Neural cell (in vitro differentiated cells): ENCODE results near the gene SLC22A3.

Experiments used
- CTCF ChIP-seq: fragments of 450-650 bp; IDR thresholded peaks from 2 replicates; pipeline ENCODE4 v1.5.1; 2014; ENCODE audit warnings: antibody characterized with exemption, mild to moderate bottlenecking, moderate library complexity; ENCODE audit not compliant: poor library complexity, severe bottlenecking
- POLR2AphosphoS5 ChIP-seq: IDR thresholded peaks from 2 replicates; pipeline ENCODE4 v1.6.1; 2012
- RAD21 ChIP-seq: fragments of 450-650 bp; conservative IDR thresholded peaks from 2 replicates; pipeline ENCODE4 v1.6.1; 2014; ENCODE audit warnings: antibody characterized with exemption, mild to moderate bottlenecking, moderate library complexity

DNA sequence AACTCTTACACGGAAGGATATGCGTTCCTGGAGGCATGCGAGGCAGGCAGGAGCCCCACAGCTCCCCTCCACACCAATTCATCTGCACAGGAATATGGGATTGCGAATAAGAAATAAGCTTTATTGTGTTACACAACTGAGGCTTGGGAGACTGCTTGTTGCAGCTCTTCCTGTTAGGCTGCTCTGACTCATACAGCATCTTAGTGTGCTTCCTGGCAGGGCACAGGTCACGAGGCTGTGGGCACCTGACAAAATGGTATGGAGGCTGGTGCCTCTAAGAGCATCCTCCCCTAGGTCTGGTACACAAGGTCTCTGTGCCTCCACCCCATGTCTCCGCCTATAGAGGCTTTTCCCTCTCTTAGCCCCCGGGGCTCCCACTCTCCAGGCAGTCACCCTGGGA is 6.8 kb downstream of the SLC22A3 start:
- no peak for TF ChIP-seq CTCF
- TF ChIP-seq RAD21 = no peak
- no peak for TF ChIP-seq POLR2AphosphoS5
